GM19397 (cell line): Measurements from ENCODE around the gene PPIF.

Experiments used
- ATAC-seq: cut with Tn5 transposase; IDR thresholded peaks from one replicate; pipeline ENCODE4 v1.9.1; 2021; ENCODE audit warnings: mild to moderate bottlenecking, moderate library complexity; ENCODE audit not compliant: unreplicated experiment

PPIF gene

GRCh38 chr10:79398642-79399041, 51.4 kb downstream of the PPIF start:
- no peak for ATAC-seq

- no peak for ATAC-seq
Measured at GRCh38 chr10:79399223-79399831, 52.1 kb downstream of the PPIF start.

GRCh38 chr10:79400146-79401004, 53.1 kb downstream of the PPIF start:
- peak; percentile 55 for ATAC-seq

- no peak for ATAC-seq
Measured at GRCh38 chr10:79401015-79401921, 54.0 kb downstream of the PPIF start.

GRCh38 chr10:79402625-79402946, 55.3 kb downstream of the PPIF start:
- ATAC-seq: no peak

- no peak for ATAC-seq
Measured at GRCh38 chr10:79402951-79403350, 55.7 kb downstream of the PPIF start.

- no peak for ATAC-seq
Measured at GRCh38 chr10:79403441-79404230, 56.4 kb downstream of the PPIF start.

- ATAC-seq: no peak
Measured at GRCh38 chr10:79404231-79404609, 57.0 kb downstream of the PPIF start.

GRCh38 chr10:79404690-79405131, 57.4 kb downstream of the PPIF start:
- ATAC-seq: no peak
